ENCODE measurements around the gene PTAR1. TPM values are rescaled to one million over a fixed set of nuclear protein-coding genes. Genes with fewer than 3 reads are reported as not detected.

The PTAR1 gene
- total RNA-seq, 1 experiment from 2014 or later = 85.4 TPM

- no peak for DNase-seq (ENCODE audit: extremely low read depth, low read depth)
Observed at GRCh38 chr9:69674716-69675438, 84.9 kb downstream of the PTAR1 start.

GRCh38 chr9:69674112-69674685 lies 85.6 kb downstream of the PTAR1 start:
- DNase-seq (ENCODE audit: extremely low read depth, low read depth) = no peak

- no peak for DNase-seq (ENCODE audit: extremely low read depth, low read depth)
Observed at GRCh38 chr9:69673311-69673640, 86.5 kb downstream of the PTAR1 start.

- DNase-seq (ENCODE audit: extremely low read depth, low read depth) = peak; percentile 74
Observed at GRCh38 chr9:69672596-69673310, 87.1 kb downstream of the PTAR1 start.

- peak; percentile 23 for DNase-seq (ENCODE audit: extremely low read depth, low read depth)
Observed at GRCh38 chr9:69671879-69672595, 87.8 kb downstream of the PTAR1 start, which contains the start of gene APBA1. Gene APBA1 (minus strand): TSS chr9:69672371.

- DNase-seq (ENCODE audit: extremely low read depth, low read depth) = no peak
Observed at GRCh38 chr9:69671311-69671878, 88.4 kb downstream of the PTAR1 start.

GRCh38 chr9:69667306-69667705 lies 92.5 kb downstream of the PTAR1 start:
- no peak for DNase-seq (ENCODE audit: extremely low read depth, low read depth)

GRCh38 chr9:69660304-69660703 lies 99.5 kb downstream of the PTAR1 start:
- no peak for DNase-seq (ENCODE audit: extremely low read depth, low read depth)

Other genes with a start within 250 kb of the PTAR1 start
- 0.03 and 0.05 TPM in 2 replicates for gene APBA1, start 87.6 kb downstream of the PTAR1 start, total RNA-seq (2014; rRNA removed; shearing (Covaris generic))
- not detected in 2 replicates for gene CFAP95, start 60.8 kb upstream of the PTAR1 start, total RNA-seq (2014; rRNA removed; shearing (Covaris generic))

All from NCI-H460 (cell line).